HG02588 (cell line): ENCODE data around the gene PIPOX.

ENCODE experiments used
- ATAC-seq: cut with Tn5 transposase; IDR thresholded peaks from one replicate; pipeline ENCODE4 v1.9.1; 2021; ENCODE audit warnings: mild to moderate bottlenecking, moderate library complexity; ENCODE audit not compliant: unreplicated experiment

PIPOX gene, protein sequence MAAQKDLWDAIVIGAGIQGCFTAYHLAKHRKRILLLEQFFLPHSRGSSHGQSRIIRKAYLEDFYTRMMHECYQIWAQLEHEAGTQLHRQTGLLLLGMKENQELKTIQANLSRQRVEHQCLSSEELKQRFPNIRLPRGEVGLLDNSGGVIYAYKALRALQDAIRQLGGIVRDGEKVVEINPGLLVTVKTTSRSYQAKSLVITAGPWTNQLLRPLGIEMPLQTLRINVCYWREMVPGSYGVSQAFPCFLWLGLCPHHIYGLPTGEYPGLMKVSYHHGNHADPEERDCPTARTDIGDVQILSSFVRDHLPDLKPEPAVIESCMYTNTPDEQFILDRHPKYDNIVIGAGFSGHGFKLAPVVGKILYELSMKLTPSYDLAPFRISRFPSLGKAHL

DNA sequence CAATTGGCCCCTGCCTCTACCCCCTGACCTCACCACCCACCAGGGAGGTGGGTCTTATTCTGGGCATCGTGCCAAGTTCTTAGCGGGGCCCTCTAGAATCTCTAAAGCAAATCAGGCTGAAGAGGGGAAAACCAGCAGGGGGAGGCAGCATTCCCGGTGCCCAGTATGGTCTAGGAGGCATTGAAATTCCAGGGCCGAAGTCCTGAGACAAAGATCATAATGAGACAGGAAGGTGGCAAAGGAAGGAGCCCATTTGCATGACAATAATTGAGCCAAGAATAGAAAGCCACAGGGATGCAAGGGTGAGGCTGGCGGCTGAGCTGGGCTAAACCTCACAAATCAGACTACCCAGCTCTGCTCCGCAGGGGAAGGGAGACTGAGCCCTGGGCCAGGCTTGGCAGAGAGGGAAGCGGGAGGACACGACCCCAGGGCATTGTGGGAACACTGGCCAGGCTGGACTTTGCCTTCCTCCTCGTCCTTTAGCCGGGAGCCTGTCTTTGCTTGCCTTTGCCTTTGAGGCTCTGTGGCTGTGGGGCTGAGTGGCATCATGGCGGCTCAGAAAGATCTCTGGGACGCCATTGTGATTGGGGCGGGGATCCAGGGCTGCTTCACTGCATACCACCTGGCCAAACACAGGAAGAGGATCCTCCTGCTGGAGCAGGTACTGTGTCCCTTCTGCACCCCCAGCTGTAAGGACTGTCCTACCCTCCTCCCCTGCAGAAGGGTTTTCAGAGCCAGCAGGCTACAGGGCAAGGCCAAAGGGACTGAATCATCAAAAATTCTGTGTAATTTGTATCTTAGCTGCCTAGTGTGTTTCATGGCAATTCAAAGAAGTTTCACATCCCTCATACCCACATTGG is at the start of gene PIPOX:
PIPOX (plus strand) TSS at position 463 of the 860 bp plus-strand sequence; CDS start at position 548, 85 bp downstream.
- no peak for ATAC-seq

GRCh38 chr17:28993645-28994426 is 49.1 kb upstream of the PIPOX start:
- ATAC-seq: no peak

DNA sequence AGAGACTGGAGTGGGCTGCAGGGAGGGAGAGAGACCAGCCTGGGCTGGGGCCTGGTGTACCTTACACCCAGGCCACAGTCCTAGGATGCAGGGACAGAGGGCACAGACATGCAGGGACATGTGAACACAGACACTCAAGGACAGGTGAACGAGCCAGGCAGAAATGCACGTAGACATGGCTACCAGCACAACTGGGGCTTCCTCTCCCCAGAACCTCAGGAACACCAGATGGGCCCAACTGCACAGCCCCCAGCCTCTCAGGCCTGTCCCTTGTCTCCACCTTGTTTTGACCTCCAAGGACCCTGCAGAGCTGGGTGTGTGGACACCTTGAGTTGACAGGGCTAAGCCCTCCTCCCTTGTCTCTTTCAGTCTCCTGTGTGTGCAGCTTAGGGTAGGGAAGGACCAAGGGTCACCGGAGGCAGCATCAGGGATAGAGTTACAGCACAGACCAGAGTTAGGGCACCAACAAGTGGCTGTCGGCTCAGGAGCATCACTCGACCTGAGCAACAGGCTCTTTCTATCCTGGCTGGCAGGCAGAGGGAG is 46.3 kb upstream of the PIPOX start:
- ATAC-seq: no peak

GRCh38 chr17:28997806-28998205 is 45.1 kb upstream of the PIPOX start:
- ATAC-seq: no peak

GRCh38 chr17:28999206-28999605 is 43.7 kb upstream of the PIPOX start:
- ATAC-seq: no peak

- no peak for ATAC-seq
Measured at GRCh38 chr17:29000973-29001372, 42.0 kb upstream of the PIPOX start.

DNA sequence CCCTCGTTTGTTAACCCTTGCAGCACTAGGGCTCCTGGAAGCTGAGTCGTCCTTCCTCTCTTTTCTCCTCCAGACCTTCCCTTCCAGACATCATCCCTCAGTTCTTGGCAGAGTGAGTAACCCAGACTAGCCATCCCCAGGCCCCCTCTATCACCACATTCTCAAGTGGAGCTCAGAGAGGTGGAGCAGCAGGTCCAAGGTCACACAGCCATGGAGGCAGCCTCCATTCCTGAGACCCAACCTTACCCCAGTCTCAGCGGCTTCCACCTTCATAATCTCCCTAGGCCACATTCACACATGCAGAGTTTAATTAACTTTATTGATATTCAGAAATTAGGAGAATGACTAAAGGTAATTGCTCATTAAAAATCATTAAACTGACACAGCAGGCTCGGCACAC is 40.1 kb upstream of the PIPOX start:
- no peak for ATAC-seq

- no peak for ATAC-seq
Measured at GRCh38 chr17:29003289-29003688, 39.7 kb upstream of the PIPOX start.

DNA sequence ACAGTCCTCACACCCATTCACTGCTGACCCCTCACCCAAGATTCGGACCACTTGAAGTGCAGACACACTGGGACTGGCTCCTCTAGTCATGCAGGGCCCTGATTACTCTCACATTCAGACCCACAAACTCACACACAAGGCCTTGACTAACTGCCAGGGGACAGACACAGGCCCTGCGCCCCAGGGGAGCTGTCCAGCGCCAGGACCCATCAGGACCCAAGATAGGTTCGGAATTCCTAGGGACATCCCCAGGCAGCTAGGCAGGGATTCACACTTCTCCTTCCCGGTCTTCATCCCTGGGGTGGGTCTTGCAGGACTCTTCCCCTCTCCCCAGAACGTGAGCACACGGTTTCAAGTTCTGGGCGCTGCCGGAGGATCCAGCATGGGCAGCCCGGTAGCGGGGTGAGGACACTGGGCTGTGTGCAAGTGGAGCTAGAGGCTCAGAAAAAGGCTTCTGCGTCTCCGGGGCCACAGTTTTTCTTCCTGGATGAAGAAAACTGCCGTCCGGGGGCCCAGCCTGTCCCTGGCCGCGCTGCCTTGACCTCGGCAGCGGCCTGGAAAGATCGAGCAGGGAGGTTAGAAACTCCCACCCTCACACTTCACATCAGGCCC is 38.8 kb upstream of the PIPOX start:
- ATAC-seq: no peak

DNA sequence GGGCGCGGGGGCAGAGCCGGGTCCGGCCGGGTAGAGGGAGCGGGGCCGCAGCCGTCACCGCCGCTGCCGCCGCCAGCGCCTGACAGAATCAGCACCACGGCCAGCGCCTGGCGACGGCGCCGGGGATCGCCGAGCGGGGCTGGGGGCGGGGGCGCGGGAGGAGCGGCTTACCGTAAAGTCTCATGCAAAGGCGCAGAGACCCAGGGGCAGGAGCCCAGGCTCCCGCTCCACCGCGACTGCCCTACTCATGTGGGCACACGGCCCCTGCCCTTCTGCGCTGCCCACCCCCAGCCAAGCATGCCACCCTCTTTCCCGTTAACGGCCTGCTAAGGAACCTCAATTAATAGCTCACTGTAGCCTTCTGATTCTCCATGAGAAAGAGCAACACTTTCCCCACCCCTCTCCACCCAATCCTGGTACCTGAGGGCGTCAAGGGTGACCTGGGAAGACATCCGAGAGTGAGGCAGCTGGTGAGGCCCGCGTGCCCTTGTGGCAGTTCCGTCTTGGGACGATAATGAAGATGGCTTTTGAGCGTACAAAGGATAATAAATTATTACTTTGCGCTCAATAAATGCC is 36.9 kb upstream of the PIPOX start, which contains the start of gene SEZ6:
SEZ6 (minus strand) TSS at position 98 of the 576 bp plus-strand sequence. CDS start 164 bp downstream, outside the sequence.
- no peak for ATAC-seq

DNA sequence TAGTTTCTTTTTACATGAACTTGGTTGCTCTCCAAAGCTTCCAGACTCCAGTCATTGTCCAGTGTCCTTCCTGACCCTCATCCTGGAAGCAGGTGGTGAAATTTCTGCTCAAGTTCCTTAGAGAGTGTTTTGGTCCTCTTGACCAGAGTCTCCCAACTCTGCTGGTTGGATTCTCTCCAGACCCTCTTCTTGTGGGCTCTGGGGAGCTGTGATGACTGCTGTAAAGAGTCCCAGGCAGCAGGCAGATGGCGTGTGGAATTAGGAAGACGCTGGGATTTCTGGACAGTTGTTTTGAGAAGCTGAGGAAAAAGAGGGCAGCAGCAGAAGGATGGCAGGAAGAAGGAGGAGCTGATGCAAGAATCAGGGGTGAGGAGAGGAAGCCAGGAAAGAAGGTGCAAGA is 35.5 kb upstream of the PIPOX start:
- no peak for ATAC-seq

- no peak for ATAC-seq
Measured at GRCh38 chr17:29007860-29008455, 35.0 kb upstream of the PIPOX start.

DNA sequence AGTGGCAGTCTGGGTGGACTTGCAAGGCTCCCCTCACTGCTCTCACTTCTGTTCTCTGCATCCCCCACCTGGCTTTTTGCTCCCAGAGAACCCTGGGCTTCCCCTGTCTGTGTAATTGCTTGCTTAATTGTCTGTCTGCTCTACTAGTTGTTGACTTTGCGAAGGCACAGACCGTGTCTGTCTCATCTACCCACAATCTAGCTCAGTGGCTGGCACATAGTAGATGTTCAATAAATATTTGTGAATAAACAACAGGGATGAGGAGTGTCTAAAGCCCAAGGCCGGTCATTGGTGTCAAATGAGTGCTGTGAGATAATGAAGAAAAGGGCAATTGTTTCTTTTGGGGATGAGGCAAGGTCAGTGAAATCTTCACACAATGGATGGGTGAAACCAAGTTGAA is 34.4 kb upstream of the PIPOX start:
- ATAC-seq: no peak

DNA sequence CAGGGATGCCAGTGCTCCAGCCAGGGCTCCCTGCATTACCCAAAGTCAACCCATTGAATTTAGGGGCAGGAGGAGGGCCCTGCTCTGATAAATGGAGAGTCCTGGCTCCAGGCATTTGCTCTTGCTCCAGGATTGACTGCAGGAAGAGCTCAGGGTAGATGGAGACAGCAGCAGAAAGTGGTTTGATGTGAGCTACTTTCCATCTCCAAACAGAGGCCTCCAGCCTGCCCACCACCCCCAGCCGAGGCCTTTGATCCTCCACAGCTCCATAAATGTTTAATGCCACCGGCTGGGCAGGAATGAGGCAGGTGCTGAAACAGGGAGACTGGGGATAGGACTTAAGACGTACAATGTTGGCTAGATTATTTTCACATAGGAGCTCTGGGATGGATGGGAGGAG is 32.8 kb upstream of the PIPOX start:
- no peak for ATAC-seq

DNA sequence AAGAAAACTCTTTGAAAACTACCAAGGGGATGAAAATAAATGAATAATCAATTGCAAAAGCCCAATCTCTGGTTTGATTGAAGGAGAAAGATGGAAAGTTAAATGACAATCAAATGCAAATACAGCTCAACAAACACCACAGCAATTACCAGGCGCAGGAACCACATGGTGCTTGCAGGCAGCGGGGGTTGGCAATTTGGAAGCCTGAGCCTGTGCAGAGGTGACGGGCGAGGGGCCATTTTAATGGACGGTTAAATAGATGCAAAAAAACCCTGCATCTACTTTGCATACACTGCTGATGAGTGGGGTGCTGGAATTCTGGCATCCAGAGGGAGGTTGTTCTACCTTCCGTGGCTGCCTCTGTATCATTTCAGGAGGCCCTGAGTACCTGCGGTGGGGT is 32.4 kb upstream of the PIPOX start:
- ATAC-seq: no peak

- no peak for ATAC-seq
Measured at GRCh38 chr17:29012535-29012934, 30.4 kb upstream of the PIPOX start.

- ATAC-seq: no peak
Measured at GRCh38 chr17:29014716-29015115, 28.2 kb upstream of the PIPOX start.

GRCh38 chr17:29016345-29017210 is 26.4 kb upstream of the PIPOX start:
- ATAC-seq: no peak
